Upper lobe of left lung (tissue), 6 donors: ENCODE data around the gene ULBP2. TPM values are rescaled to one million over a fixed set of nuclear protein-coding genes. Genes with fewer than 3 reads are reported as not detected.
"Not testable (repeated sequence)": the region's sequence is repeated elsewhere in the genome, so short reads cannot be mapped to it uniquely, and the experiment has no call there.

ENCODE experiments used
- ATAC-seq, 2 donors: fragments of 200-7000 bp; cut with Tn5 transposase; one replicate each; pipeline ENCODE4 v1.9.1; 2022; ENCODE audit warnings: mild to moderate bottlenecking in 2 of 2, moderate library complexity in 2 of 2; ENCODE audit not compliant: low FRiP score in 2 of 2
- DNase-seq, 2 donors: peaks; one replicate each; pipeline ENCODE4 v3.0.0-alpha.2; 2019 to 2020
- H3K27ac ChIP-seq, 4 donors: fragments of 200-600 bp; sonication (generic); one replicate each; pipeline ENCODE4 v1.5.1; 2016 to 2019
- H3K27me3 ChIP-seq, 4 donors: fragments of 200-600 bp; sonication (generic); one replicate each; pipeline ENCODE4 v1.5.1; 2017 to 2019
- H3K36me3 ChIP-seq, 4 donors: fragments of 200-600 bp; sonication (generic); one replicate each; pipeline ENCODE4 v1.5.1; 2016 to 2019
- H3K4me1 ChIP-seq, 4 donors: fragments of 200-600 bp; sonication (generic); one replicate each; pipeline ENCODE4 v1.5.1; 2018 to 2019
- H3K4me3 ChIP-seq, 4 donors: fragments of 200-600 bp; sonication (generic); one replicate each; pipeline ENCODE4 v1.5.1; 2017 to 2019; ENCODE audit warnings: mild to moderate bottlenecking in 2 of 4, moderate library complexity in 1 of 4
- H3K9me3 ChIP-seq, 4 donors: fragments of 200-600 bp; sonication (generic); one replicate each; pipeline ENCODE4 v1.5.1; 2018 to 2019
- CTCF ChIP-seq, 6 experiments: fragments of 450-650 bp in 4 of 6; fragments of 200-600 bp in 2 of 6; sonication (generic) in 2 of 6; IDR thresholded peaks; one replicate each; pipeline ENCODE4 v1.5.1; 2016 to 2019; ENCODE audit warnings: antibody characterized with exemption in 6 of 6
- EP300 ChIP-seq, 4 donors: sonication (generic); formaldehyde crosslinking; IDR thresholded peaks; one replicate each; pipeline ENCODE4 v1.5.1; 2017; ENCODE audit warnings: antibody characterized with exemption in 4 of 4, control low read depth in 2 of 4
- POLR2A ChIP-seq, 4 donors: fragments of 450-650 bp; IDR thresholded peaks; one replicate each; pipeline ENCODE4 v1.5.1; 2016 to 2017; ENCODE audit warnings: antibody characterized with exemption in 4 of 4, mild to moderate bottlenecking in 2 of 4
- POLR2AphosphoS5 ChIP-seq, 2 donors: sonication (generic); formaldehyde crosslinking; IDR thresholded peaks; one replicate each; pipeline ENCODE4 v1.5.1; 2017; ENCODE audit warnings: antibody characterized with exemption in 2 of 2
- WGBS, 2 donors: methylation state at CpG; one replicate each; pipeline ENCODE4 v1.1.5; 2017 to 2018; 5-methylcytosine and 5-hydroxymethylcytosine counted together
- total RNA-seq, 6 donors: library from RNA; depleted of rRNA in 4 of 6; stranded (reverse); fragments of >200 nt in 4 of 6; gene quantifications; one replicate each; pipeline versions ENCODE4 v1.1.0 to v1.2.1, GENCODE V29; 2016 to 2021
- donor health status: DM: no; HTN: no; CAD: no; lungs with moderate emphysema.
- donor health status: DM: no; HTN: yes; CAD: no; lungs with severe emphysema.

Gene ULBP2
- total RNA-seq, 6 donors from 2014 or later, result 1.00 to 3.7 (median 1.5) TPM; not detected in 2

GRCh38 chr6:149954984-149955653, 13.3 kb downstream of the ULBP2 start:
- H3K4me3 ChIP-seq, result not testable (repeated sequence)
- WGBS, 2 donors, result 45 to 50% methylated on average over 12 to 13 of the region's 21 CpGs

GRCh38 chr6:149955654-149956317, 14.0 kb downstream of the ULBP2 start:
- DNase-seq, H3K36me3 ChIP-seq, H3K4me3 ChIP-seq, ATAC-seq, H3K4me1 ChIP-seq, H3K27me3 ChIP-seq, H3K9me3 ChIP-seq, H3K27ac ChIP-seq: not testable (repeated sequence)
- WGBS, 2 donors, result 41 to 60% methylated on average over 7 of the region's 7 CpGs

More at GRCh38 chr6:149954984-149955653, 13.3 kb downstream of the ULBP2 start:
- not testable (repeated sequence) for ATAC-seq, H3K36me3 ChIP-seq, H3K27ac ChIP-seq, DNase-seq, H3K27me3 ChIP-seq, H3K4me1 ChIP-seq, H3K9me3 ChIP-seq

- 48 to 55% methylated on average over 3 of the region's 3 CpGs for WGBS, 2 donors
- not testable (repeated sequence) for DNase-seq, H3K27me3 ChIP-seq, H3K9me3 ChIP-seq, ATAC-seq, H3K27ac ChIP-seq, H3K4me3 ChIP-seq, H3K36me3 ChIP-seq
- peaks cover 3 to 10% (median 5%) of the 10 kb centered on the region in 4 donors for H3K4me1 ChIP-seq
Measured at GRCh38 chr6:149958124-149958523, 16.3 kb downstream of the ULBP2 start.

GRCh38 chr6:149959806-149960205, 18.0 kb downstream of the ULBP2 start:
- H3K4me3 ChIP-seq, H3K36me3 ChIP-seq, DNase-seq, H3K9me3 ChIP-seq, H3K27ac ChIP-seq, ATAC-seq: not testable (repeated sequence)
- 77 to 90% methylated on average over 4 of the region's 4 CpGs for WGBS, 2 donors
- Histone ChIP-seq H3K4me1 (peaks cover 15 to 19% (median 17%) of the 10 kb centered on the region in 4 donors), H3K27me3 (peaks cover 0 to 18% (median 9%) of the 10 kb centered on the region in 4 donors)

- DNase-seq (no peak), ATAC-seq (no peak)
- H3K27ac ChIP-seq, result no peak overlapping the region
- H3K4me3 ChIP-seq, result no peak overlapping the region
- H3K27me3 ChIP-seq, result peaks cover 0 to 24% (median 13%) of the 10 kb centered on the region in 4 donors
- TF ChIP-seq EP300 (IDR thresholded peaks at IDR 0.05) (no peak), POLR2AphosphoS5 (IDR thresholded peaks at IDR 0.05) (no peak), CTCF (IDR thresholded peaks at IDR 0.05) (no peak), POLR2A (IDR thresholded peaks at IDR 0.05) (no peak)
- peaks cover 22 to 26% (median 24%) of the 10 kb centered on the region in 4 donors for H3K4me1 ChIP-seq
- WGBS, 2 donors, result 78 to 84% methylated on average over 6 of the region's 6 CpGs
- H3K36me3 ChIP-seq, result no peaks in the 10 kb centered on the region
- H3K9me3 ChIP-seq, result no peaks in the 10 kb centered on the region
Measured at GRCh38 chr6:149960488-149960887, 18.7 kb downstream of the ULBP2 start.

- TF ChIP-seq POLR2AphosphoS5 (IDR thresholded peaks at IDR 0.05), result no peak
- no peak for TF ChIP-seq EP300 (IDR thresholded peaks at IDR 0.05)
- no peak for TF ChIP-seq POLR2A (IDR thresholded peaks at IDR 0.05)
- no peak for TF ChIP-seq CTCF (IDR thresholded peaks at IDR 0.05)
- Histone ChIP-seq H3K9me3 (no peaks in the 10 kb centered on the region), H3K27me3 (peaks cover 0 to 26% (median 13%) of the 10 kb centered on the region in 4 donors), H3K4me1 (peaks cover 22 to 28% (median 25%) of the 10 kb centered on the region in 4 donors), H3K4me3 (no peak overlapping the region), H3K36me3 (no peaks in the 10 kb centered on the region), H3K27ac (no peak overlapping the region)
- 63 to 71% methylated on average over 6 of the region's 6 CpGs for WGBS, 2 donors
- no peak for ATAC-seq
- DNase-seq, result no peak
Measured at GRCh38 chr6:149961728-149962425, 20.1 kb downstream of the ULBP2 start.
